ENCODE data around the gene OSBPL6.
"Not testable (repeated sequence)": the region's sequence is repeated elsewhere in the genome, so short reads cannot be mapped to it uniquely, and the experiment has no call there.

Gene OSBPL6

GRCh38 chr2:178198441-178198840, 4.1 kb downstream of the OSBPL6 start:
- not testable (repeated sequence) for DNase-seq (ENCODE audit: low read depth in 2 of 2)

- no peak for DNase-seq (ENCODE audit: low read depth in 2 of 2)
Observed at GRCh38 chr2:178199334-178199733, 5.0 kb downstream of the OSBPL6 start.

GRCh38 chr2:178200331-178200730, 6.0 kb downstream of the OSBPL6 start:
- DNase-seq (ENCODE audit: low read depth in 2 of 2) = no peak

GRCh38 chr2:178202927-178203326, 8.6 kb downstream of the OSBPL6 start:
- DNase-seq (ENCODE audit: low read depth in 2 of 2) = no peak

GRCh38 chr2:178204977-178205376, 10.7 kb downstream of the OSBPL6 start:
- no peak for DNase-seq (ENCODE audit: low read depth in 2 of 2)

GRCh38 chr2:178205853-178206521, 11.7 kb downstream of the OSBPL6 start:
- no peak for DNase-seq (ENCODE audit: low read depth in 2 of 2)

GRCh38 chr2:178208336-178208735, 14.0 kb downstream of the OSBPL6 start:
- no peak for DNase-seq (ENCODE audit: low read depth in 2 of 2)

- no peak for DNase-seq (ENCODE audit: low read depth in 2 of 2)
Observed at GRCh38 chr2:178208817-178209216, 14.5 kb downstream of the OSBPL6 start.

- DNase-seq (ENCODE audit: low read depth in 2 of 2) = no peak
Observed at GRCh38 chr2:178211460-178211859, 17.1 kb downstream of the OSBPL6 start.

GRCh38 chr2:178211943-178212342, 17.6 kb downstream of the OSBPL6 start:
- DNase-seq (ENCODE audit: low read depth in 2 of 2) = no peak

- DNase-seq (ENCODE audit: low read depth in 2 of 2) = no peak
Observed at GRCh38 chr2:178213991-178214390, 19.7 kb downstream of the OSBPL6 start.

GRCh38 chr2:178219247-178219646, 24.9 kb downstream of the OSBPL6 start:
- no peak for DNase-seq (ENCODE audit: low read depth in 2 of 2)

- no peak for DNase-seq (ENCODE audit: low read depth in 2 of 2)
Observed at GRCh38 chr2:178220814-178221213, 26.5 kb downstream of the OSBPL6 start.

GRCh38 chr2:178221556-178221955, 27.2 kb downstream of the OSBPL6 start:
- no peak for DNase-seq (ENCODE audit: low read depth in 2 of 2)

- DNase-seq (ENCODE audit: low read depth in 2 of 2) = no peak
Observed at GRCh38 chr2:178223806-178224205, 29.5 kb downstream of the OSBPL6 start.

- no peak for DNase-seq (ENCODE audit: low read depth in 2 of 2)
Observed at GRCh38 chr2:178225006-178225805, 30.9 kb downstream of the OSBPL6 start.

- DNase-seq (ENCODE audit: low read depth in 2 of 2) = no peak
Observed at GRCh38 chr2:178227187-178227586, 32.9 kb downstream of the OSBPL6 start.

- DNase-seq (ENCODE audit: low read depth in 2 of 2) = no peak
Observed at GRCh38 chr2:178229927-178230326, 35.6 kb downstream of the OSBPL6 start.

GRCh38 chr2:178230396-178230795, 36.1 kb downstream of the OSBPL6 start:
- DNase-seq (ENCODE audit: low read depth in 2 of 2) = no peak

GRCh38 chr2:178233428-178233827, 39.1 kb downstream of the OSBPL6 start:
- no peak for DNase-seq (ENCODE audit: low read depth in 2 of 2)

GRCh38 chr2:178234648-178235047, 40.3 kb downstream of the OSBPL6 start:
- no peak for DNase-seq (ENCODE audit: low read depth in 2 of 2)

- no peak for DNase-seq (ENCODE audit: low read depth in 2 of 2)
Observed at GRCh38 chr2:178237488-178238153, 43.3 kb downstream of the OSBPL6 start.

- DNase-seq (ENCODE audit: low read depth in 2 of 2) = no peak
Observed at GRCh38 chr2:178238154-178238521, 43.8 kb downstream of the OSBPL6 start.

Measured in stimulated activated CD4-positive, alpha-beta T cell treated with anti-CD3 and anti-CD28 coated beads, Interleukin-1b, Interleukin-23, amount 100 ng/mL, for 1 hour (primary cell).